H1 (cell line): ENCODE measurements around the gene CDKN2AIP. TPM values are rescaled to one million over a fixed set of nuclear protein-coding genes. Genes with fewer than 3 reads are reported as not detected.

Source experiments
- CTCF ChIA-PET: fragments of 300-600 bp; sonication (Branson Sonifier 250); formaldehyde crosslinking; loops from one replicate; lab custom pipeline; 2021; ENCODE audit not compliant: partially characterized antibody; lab: Charles Lee
- POLR2A ChIA-PET: fragments of 300-600 bp; sonication (Branson Sonifier 250); formaldehyde crosslinking; loops from one replicate; lab custom pipeline; 2021; ENCODE audit warnings: inconsistent platforms; ENCODE audit not compliant: partially characterized antibody; lab: Charles Lee
- DNase-seq, 2 experiments: peaks; one replicate each; pipeline versions ENCODE4 v3.0.0 to v3.0.0-alpha.2; 2010 to 2022; ENCODE audit warnings: low spot score in 2 of 2, low read depth in 1 of 2, mixed read lengths in 1 of 2
- FAIRE-seq: peaks from 2 replicates; lab custom pipeline; 2011; peaks lifted over from hg19 to GRCh38; lab: Jason Lieb, UNC
- H2AFZ ChIP-seq: 2 replicates; pipeline ENCODE4 v1.8.1; 2012; ENCODE audit warnings: low read length, inconsistent platforms
- H2AK5ac ChIP-seq: 2 replicates; pipeline ENCODE4 v1.6.1; 2013; ENCODE audit warnings: low read depth, low read length
- H2BK120ac ChIP-seq: replicated peaks from 2 replicates; pipeline ENCODE3; 2013; ENCODE audit warnings: low read depth, low read length, inconsistent platforms
- H2BK12ac ChIP-seq: 2 replicates; pipeline ENCODE4 v1.6.1; 2013; ENCODE audit warnings: low read depth, low read length
- H2BK15ac ChIP-seq: 2 replicates; pipeline ENCODE4 v1.6.1; 2013; ENCODE audit warnings: low read length
- H2BK20ac ChIP-seq: 2 replicates; pipeline ENCODE4 v1.6.1; 2013; ENCODE audit warnings: low read length
- H2BK5ac ChIP-seq: 2 replicates; pipeline ENCODE4 v1.6.1; 2013; ENCODE audit warnings: low read depth, low read length
- H3K14ac ChIP-seq: 2 replicates; pipeline ENCODE4 v1.6.1; 2013; ENCODE audit warnings: inconsistent platforms; ENCODE audit not compliant: insufficient read length
- H3K18ac ChIP-seq: 2 replicates; pipeline ENCODE4 v1.6.1; 2013; ENCODE audit warnings: low read length; ENCODE audit errors: extremely low read depth
- H3K23ac ChIP-seq: 2 replicates; pipeline ENCODE4 v1.6.1; 2013; ENCODE audit warnings: inconsistent platforms; ENCODE audit not compliant: insufficient read length
- H3K23me2 ChIP-seq: 2 replicates; pipeline ENCODE4 v1.6.1; 2013; ENCODE audit warnings: low read depth, low read length
- H3K27ac ChIP-seq: 2 replicates; pipeline ENCODE4 v1.6.1; 2011; ENCODE audit warnings: low read depth, low read length, inconsistent platforms
- H3K27me3 ChIP-seq, 4 experiments: replicated peaks in 1 of 4; 1 replicate in 1 of 4; 2 replicates in 3 of 4; pipeline versions ENCODE4 v1.6.1 to v1.8.1; 2011 to 2013; ENCODE audit warnings: low read length in 3 of 4, mild to moderate bottlenecking in 3 of 4, inconsistent platforms in 2 of 4, mixed read lengths in 2 of 4, moderate library complexity in 1 of 4; ENCODE audit not compliant: control insufficient read depth in 3 of 4, insufficient read depth in 3 of 4; ENCODE audit errors: extremely low read depth in 1 of 4
- H3K36me3 ChIP-seq, 4 experiments: 2 replicates each; pipeline versions ENCODE4 v1.6.1 to v1.8.1; 2011 to 2013; ENCODE audit warnings: mild to moderate bottlenecking in 4 of 4, low read length in 3 of 4, moderate library complexity in 2 of 4, control low read depth in 1 of 4, inconsistent platforms in 1 of 4; ENCODE audit not compliant: insufficient read depth in 4 of 4, control insufficient read depth in 2 of 4
- H3K4ac ChIP-seq: replicated peaks from 2 replicates; pipeline ENCODE3; 2013; ENCODE audit warnings: low read length, low read depth, mixed read lengths, inconsistent platforms; ENCODE audit not compliant: insufficient read length
- H3K4me1 ChIP-seq, 4 experiments: replicated peaks in 1 of 4; 1 replicate in 1 of 4; 2 replicates in 3 of 4; pipeline versions ENCODE4 v1.6.1 to v1.8.1; 2011 to 2013; ENCODE audit warnings: low read length in 3 of 4, inconsistent platforms in 2 of 4, mixed read lengths in 1 of 4; ENCODE audit not compliant: insufficient read depth in 4 of 4, control insufficient read depth in 3 of 4
- H3K4me2 ChIP-seq, 2 experiments: 2 replicates each; pipeline versions ENCODE4 v1.6.1 to v1.8.1; 2011 to 2013; ENCODE audit warnings: low read depth in 2 of 2, low read length in 2 of 2, control low read depth in 1 of 2, inconsistent platforms in 1 of 2, mild to moderate bottlenecking in 1 of 2; ENCODE audit not compliant: insufficient read depth in 1 of 2
- H3K4me3 ChIP-seq, 4 experiments: fragments of 200-600, 300-600 bp in 1 of 4; sonication (generic), shearing (Covaris generic), sonication (Bioruptor Twin) in 1 of 4; 2 replicates each; pipeline versions ENCODE4 v1.5.1 to v1.8.1; 2011 to 2016; ENCODE audit warnings: low read length in 4 of 4, low read depth in 3 of 4, control low read depth in 2 of 4, inconsistent platforms in 2 of 4, mild to moderate bottlenecking in 2 of 4, mixed read lengths in 1 of 4, moderate library complexity in 1 of 4; ENCODE audit not compliant: insufficient read depth in 2 of 4; ENCODE audit errors: extremely low read depth in 1 of 4
- H3K56ac ChIP-seq: replicated peaks from 2 replicates; pipeline ENCODE3; 2013; ENCODE audit warnings: low read depth, mild to moderate bottlenecking, mixed read lengths, low read length, inconsistent platforms; ENCODE audit not compliant: insufficient read length
- H3K79me1 ChIP-seq: 2 replicates; pipeline ENCODE4 v1.6.1; 2013; ENCODE audit warnings: low read depth, low read length, control low read depth
- H3K79me2 ChIP-seq, 2 experiments: 2 replicates each; pipeline versions ENCODE4 v1.6.1 to v1.8.1; 2012 to 2013; ENCODE audit warnings: low read length in 2 of 2, mild to moderate bottlenecking in 2 of 2, inconsistent platforms in 1 of 2; ENCODE audit not compliant: insufficient read depth in 2 of 2, control insufficient read depth in 1 of 2
- H3K9ac ChIP-seq, 4 experiments: replicated peaks in 1 of 4; 1 replicate in 1 of 4; 2 replicates in 3 of 4; pipeline versions ENCODE4 v1.6.1 to v1.8.1; 2011 to 2013; ENCODE audit warnings: low read depth in 3 of 4, low read length in 3 of 4, control low read depth in 2 of 4, mild to moderate bottlenecking in 2 of 4, moderate library complexity in 2 of 4, inconsistent platforms in 1 of 4; ENCODE audit errors: extremely low read depth in 1 of 4
- H3K9me3 ChIP-seq, 2 experiments: 2 replicates each; pipeline versions ENCODE4 v1.6.1 to v1.8.1; 2012 to 2013; ENCODE audit warnings: mild to moderate bottlenecking in 2 of 2, moderate library complexity in 2 of 2, control low read depth in 1 of 2, inconsistent platforms in 1 of 2, low read depth in 1 of 2, low read length in 1 of 2, mixed read lengths in 1 of 2; ENCODE audit not compliant: insufficient read depth in 2 of 2
- H4K20me1 ChIP-seq, 2 experiments: replicated peaks in 1 of 2; 2 replicates each; pipeline versions ENCODE3 to v1.8.1; 2011 to 2013; ENCODE audit warnings: inconsistent platforms in 2 of 2, low read length in 2 of 2, mild to moderate bottlenecking in 1 of 2; ENCODE audit not compliant: insufficient read depth in 2 of 2, control insufficient read depth in 1 of 2
- H4K5ac ChIP-seq: 2 replicates; pipeline ENCODE4 v1.6.1; 2013; ENCODE audit warnings: low read length, low read depth, mixed read lengths, inconsistent platforms; ENCODE audit not compliant: insufficient read length
- H4K8ac ChIP-seq: 2 replicates; pipeline ENCODE4 v1.8.0; 2013; ENCODE audit warnings: mild to moderate bottlenecking, moderate library complexity, low read length, inconsistent platforms; ENCODE audit not compliant: insufficient read depth; ENCODE audit errors: extremely low read depth
- H4K91ac ChIP-seq: replicated peaks from 2 replicates; pipeline ENCODE3; 2013; ENCODE audit warnings: low read length, mixed read lengths, inconsistent platforms; ENCODE audit not compliant: insufficient read length
- BACH1 ChIP-seq: IDR thresholded peaks from 2 replicates; pipeline ENCODE4 v1.6.1; 2012; ENCODE audit warnings: low read length, improper control_type of control experiment
- CBX8 ChIP-seq: fragments of 300-800, 300-1000 bp; sonication (generic); IDR thresholded peaks from 2 replicates; pipeline ENCODE4 v1.7.1; 2016; ENCODE audit warnings: low read depth, low read length, borderline replicate concordance
- EGR1 ChIP-seq: IDR thresholded peaks from 2 replicates; pipeline ENCODE4 v1.6.1; 2011; ENCODE audit warnings: low read depth, low read length, borderline replicate concordance
- GTF2F1 ChIP-seq: IDR thresholded peaks from 2 replicates; pipeline ENCODE4 v1.6.1; 2012; ENCODE audit warnings: low read depth, low read length, improper control_type of control experiment, borderline replicate concordance
- NRF1 ChIP-seq: IDR thresholded peaks from 2 replicates; pipeline ENCODE4 v1.6.1; 2011; ENCODE audit warnings: mild to moderate bottlenecking, low read depth, low read length, improper control_type of control experiment
- RBBP5 ChIP-seq: IDR thresholded peaks from 2 replicates; pipeline ENCODE4 v1.7.1; 2012; ENCODE audit warnings: low read depth, mild to moderate bottlenecking, inconsistent platforms, low read length, moderate library complexity, borderline replicate concordance
- TAF7 ChIP-seq: optimal IDR thresholded peaks from 2 replicates; pipeline ENCODE3; 2011; ENCODE audit warnings: low read depth, mild to moderate bottlenecking, inconsistent platforms, low read length, moderate library complexity, borderline replicate concordance
- WGBS, 2 experiments: shearing (Covaris generic) in 1 of 2; methylation state at CpG; one replicate each; pipeline versions ENCODE4 v1.1.6 to v1.1.7; 2013 to 2015; ENCODE audit warnings: low lambda C conversion rate in 2 of 2, mixed read lengths in 2 of 2, inconsistent platforms in 1 of 2, low coverage in 1 of 2, missing lambda C conversion rate in 1 of 2; ENCODE audit not compliant: insufficient replicate concordance in 2 of 2, insufficient coverage in 1 of 2, insufficient read length in 1 of 2; ENCODE audit errors: extremely low coverage in 1 of 2, missing lambda C conversion rate in 1 of 2; 5-methylcytosine and 5-hydroxymethylcytosine counted together
- polyA plus RNA-seq, 7 experiments: library from polyadenylated mRNA; depleted of rRNA in 3 of 7; stranded (reverse) in 5 of 7; unstranded in 2 of 7; fragments of >200 nt in 5 of 7; fragments of 200-250 nt in 2 of 7; gene quantifications; 1 replicate in 5 of 7; 2 replicates in 1 of 7; 4 replicates in 1 of 7; pipeline versions ENCODE4 v1.2.1 to v1.2.3, GENCODE V29; 2011 to 2013; ENCODE audit warnings: missing spikeins in 2 of 7, mixed read lengths in 2 of 7
- total RNA-seq: library from RNA; stranded (reverse); fragmentation: NEBNext Ultra II Directional; extraction: Animal tissue kit (Norgen Biotek cat#: 25700); gene quantifications from 2 replicates; pipeline ENCODE4 v1.2.1, GENCODE V29; 2021
- TF ChIP-seq, protein P1 (sequence below): IDR thresholded peaks from 2 replicates; pipeline ENCODE4 v1.6.1; 2011; ENCODE audit warnings: low read length, improper control_type of control experiment

The CDKN2AIP gene
- total and polyA plus RNA-seq, 2 of the 8 experiments (the other 6 are each of a cell fraction or from before 2014, with no cell fraction given), result 6.0 to 14.0 TPM

DNA sequence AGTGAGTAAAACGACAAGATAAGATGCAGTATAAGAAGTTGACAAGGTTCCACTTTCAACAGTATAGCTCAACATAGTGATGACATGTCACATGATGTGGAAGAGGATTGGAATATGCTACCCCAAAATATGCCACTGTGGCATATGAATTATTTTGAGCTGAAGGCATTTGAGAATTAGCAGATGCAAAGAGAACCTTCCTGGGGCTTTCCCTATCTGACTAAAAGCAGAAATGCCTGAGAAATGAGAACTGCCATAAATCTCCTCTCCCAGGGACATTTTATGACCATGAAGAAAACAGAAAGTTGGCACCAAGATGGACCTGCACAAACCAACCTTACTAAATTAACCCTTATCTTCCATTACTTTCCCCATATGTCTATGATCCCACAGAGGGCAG lies 24.8 kb downstream of the CDKN2AIP start:
- CTCF ChIA-PET, result interaction anchor here (1.0 to 3.3 kb wide), 4 partner anchors 62 to 178 kb away, joined by 3 to 21 read pairs (median 4); no protein-coding TSS in a partner anchor
- Histone ChIP-seq H2AK5ac (no peak overlapping the region), H3K18ac (no peak overlapping the region), H3K56ac (no peak overlapping the region), H2BK120ac (no peak overlapping the region), H3K4me2 (no peak overlapping the region), H3K23ac (no peak overlapping the region), H2BK12ac (no peak overlapping the region), H3K36me3 (no peaks in the 10 kb centered on the region; a peak in 1 of 8 replicates), H3K79me2 (no peaks in the 10 kb centered on the region), H3K9ac (no peak overlapping the region), H3K14ac (no peak overlapping the region), H3K23me2 (no peaks in the 10 kb centered on the region), H3K4me1 (peaks cover 0 to 4% (median 1%) of the 10 kb centered on the region in 4 experiments; a peak in 2 of 7 replicates), H3K79me1 (no peaks in the 10 kb centered on the region), H2AFZ (no peak overlapping the region), H4K91ac (no peak overlapping the region), H3K9me3 (peaks cover 1 to 7% of the 10 kb centered on the region in 2 experiments; a peak in 1 of 4 replicates), H4K8ac (no peak overlapping the region), H3K27ac (no peak overlapping the region), H2BK5ac (no peak overlapping the region), H4K20me1 (no peaks in the 10 kb centered on the region), H3K27me3 (no peaks in the 10 kb centered on the region), H2BK15ac (no peak overlapping the region), H3K4ac (no peak overlapping the region), H2BK20ac (no peak overlapping the region), H3K4me3 (no peak overlapping the region), H4K5ac (no peak overlapping the region)
- POLR2A ChIA-PET, result no interaction called here
- TF ChIP-seq NRF1, result no peak
- no peak for TF ChIP-seq CBX8
- TF ChIP-seq RBBP5, result no peak
- TF ChIP-seq EGR1, result no peak
- no peak for TF ChIP-seq BACH1
- TF ChIP-seq TAF7, result no peak
- no peak for TF ChIP-seq GTF2F1
- TF ChIP-seq, protein P1, sequence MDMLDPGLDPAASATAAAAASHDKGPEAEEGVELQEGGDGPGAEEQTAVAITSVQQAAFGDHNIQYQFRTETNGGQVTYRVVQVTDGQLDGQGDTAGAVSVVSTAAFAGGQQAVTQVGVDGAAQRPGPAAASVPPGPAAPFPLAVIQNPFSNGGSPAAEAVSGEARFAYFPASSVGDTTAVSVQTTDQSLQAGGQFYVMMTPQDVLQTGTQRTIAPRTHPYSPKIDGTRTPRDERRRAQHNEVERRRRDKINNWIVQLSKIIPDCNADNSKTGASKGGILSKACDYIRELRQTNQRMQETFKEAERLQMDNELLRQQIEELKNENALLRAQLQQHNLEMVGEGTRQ, result no peak
- WGBS, 2 experiments, result 82% methylated on average over 1 of the region's 1 CpG; no CpG with 5 or more reads in 1 of the 2 experiments
- DNase-seq, result no peak
- no peak for FAIRE-seq
